Fibroblast of skin of back (primary cell): ENCODE measurements around the gene MTMR2.
"Not testable (repeated sequence)": the region's sequence is repeated elsewhere in the genome, so short reads cannot be mapped to it uniquely, and the experiment has no call there.

Experiments
- DNase-seq: peaks from one replicate; pipeline ENCODE4 v3.0.0-alpha.2; 2013

MTMR2 gene

DNA sequence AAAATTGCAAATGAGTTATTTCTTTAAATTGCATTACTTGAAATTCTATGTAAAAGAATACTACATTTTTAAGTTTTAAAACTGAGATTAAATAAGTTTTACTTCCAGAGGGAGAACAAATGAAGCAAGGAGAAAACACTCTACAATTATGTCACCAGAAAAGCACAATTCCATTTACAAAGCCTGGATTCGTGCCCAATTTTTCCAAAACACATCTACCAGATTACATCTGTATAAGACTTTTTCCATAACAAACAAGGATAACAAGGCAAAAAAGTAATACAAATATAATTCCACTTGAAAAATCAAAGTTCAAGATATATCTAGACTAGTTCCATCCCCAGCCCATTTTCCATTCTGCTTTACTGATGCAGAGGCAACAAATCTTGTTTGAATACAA is 40.5 kb downstream of the MTMR2 start:
- no peak for DNase-seq

DNA sequence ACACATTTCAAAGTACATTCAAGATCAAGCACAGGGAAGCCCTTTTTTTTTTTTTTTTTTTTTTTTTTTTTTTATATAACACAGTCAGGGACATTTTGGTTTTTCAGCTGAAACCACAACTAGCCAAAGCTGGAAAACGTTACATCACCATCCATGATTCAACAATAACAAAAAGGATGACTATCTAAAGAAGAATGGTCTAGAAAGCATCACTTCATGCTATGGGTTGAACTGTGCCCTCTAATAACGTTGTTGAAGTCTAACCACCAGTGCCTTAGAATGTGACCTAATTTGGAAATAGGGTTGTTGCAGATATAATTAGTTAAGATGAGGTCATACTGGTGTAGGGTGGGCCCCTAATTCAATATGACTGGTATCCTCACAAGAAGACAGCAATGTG is 46.6 kb downstream of the MTMR2 start:
- DNase-seq = peak; percentile 99

DNA sequence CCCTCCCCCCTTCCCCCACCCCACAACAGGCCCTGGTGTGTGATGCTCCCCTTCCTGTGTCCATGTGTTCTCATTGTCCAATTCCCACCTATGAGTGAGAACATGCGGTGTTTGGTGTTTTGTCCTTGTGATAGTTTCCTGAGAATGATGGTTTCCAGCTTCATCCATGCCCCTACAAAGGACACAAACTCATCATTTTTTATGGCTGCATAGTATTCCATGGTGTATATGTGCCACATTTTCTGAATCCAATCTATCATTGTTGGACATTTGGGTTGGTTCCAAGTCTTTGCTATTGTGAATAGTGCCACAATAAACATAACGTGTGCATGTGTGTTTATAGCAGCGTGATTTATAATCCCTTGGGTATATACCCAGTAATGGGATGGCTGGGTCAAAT is 53.0 kb downstream of the MTMR2 start:
- not testable (repeated sequence) for DNase-seq

DNA sequence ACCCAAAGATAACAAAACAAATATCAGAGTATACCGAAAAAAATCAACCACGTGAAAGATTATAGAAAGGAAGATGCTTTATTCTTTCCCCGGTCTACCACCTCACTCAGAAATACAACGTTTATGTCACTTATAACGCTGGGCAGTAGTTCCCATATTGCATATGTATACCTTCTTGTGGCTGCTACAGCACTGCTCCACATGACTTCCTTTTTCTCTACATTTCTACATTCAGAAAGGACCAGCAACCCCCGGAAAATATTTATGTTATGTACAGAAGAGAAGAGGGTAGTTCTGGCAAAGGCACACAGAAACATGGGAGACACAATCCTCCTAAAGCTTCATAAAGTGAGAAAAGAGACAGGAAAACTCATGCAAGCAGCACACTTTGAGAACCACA is 56.8 kb downstream of the MTMR2 start:
- no peak for DNase-seq

DNA sequence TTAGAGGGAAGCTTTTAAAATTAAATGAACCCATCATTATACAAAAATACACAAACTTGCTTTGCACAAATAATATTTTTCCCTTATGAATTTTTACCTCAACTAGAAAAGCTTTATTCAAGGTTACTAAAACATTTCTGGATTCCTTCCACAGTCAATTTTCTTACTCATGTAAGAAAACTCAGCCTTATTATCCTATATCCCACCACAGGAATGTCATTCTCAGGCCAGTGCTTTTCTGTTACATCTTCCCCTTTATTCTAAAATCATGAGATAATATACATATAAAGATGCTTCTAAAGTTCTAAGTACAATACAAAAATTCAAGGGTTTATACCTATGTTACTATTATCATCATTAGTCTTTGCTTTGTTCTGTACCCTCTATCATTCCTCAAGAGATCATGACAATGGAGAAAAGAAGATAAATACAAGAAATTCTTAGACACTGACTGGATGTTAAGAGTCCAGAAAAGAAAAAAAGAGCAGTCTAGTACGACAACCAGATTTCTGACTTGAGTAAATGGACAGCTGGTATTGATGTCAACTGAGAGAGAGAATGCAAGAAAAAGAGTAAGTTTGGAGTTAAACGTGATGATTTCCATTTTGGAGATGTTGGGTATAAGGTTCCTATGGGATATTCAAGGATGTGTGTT is 60.3 kb downstream of the MTMR2 start:
- peak; percentile 89 for DNase-seq

DNA sequence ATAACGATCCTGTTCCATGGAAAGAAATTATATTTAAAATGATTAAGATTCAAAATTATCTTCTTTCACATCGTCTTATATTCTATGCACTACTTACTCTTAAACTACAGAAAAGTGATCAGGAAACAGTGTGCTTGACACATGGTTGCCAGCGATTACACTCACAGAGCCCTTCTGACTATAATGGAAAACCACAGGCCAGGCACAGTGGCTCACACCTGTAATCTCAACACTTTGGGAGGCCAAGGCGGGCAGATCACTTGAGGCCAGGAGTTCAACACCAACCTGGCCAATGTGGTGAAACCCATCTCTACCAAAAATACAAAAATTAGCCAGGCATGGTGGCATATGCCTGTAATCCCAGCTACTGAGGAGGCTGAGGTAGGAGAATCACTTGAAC is 63.9 kb downstream of the MTMR2 start:
- DNase-seq = not testable (repeated sequence)

DNA sequence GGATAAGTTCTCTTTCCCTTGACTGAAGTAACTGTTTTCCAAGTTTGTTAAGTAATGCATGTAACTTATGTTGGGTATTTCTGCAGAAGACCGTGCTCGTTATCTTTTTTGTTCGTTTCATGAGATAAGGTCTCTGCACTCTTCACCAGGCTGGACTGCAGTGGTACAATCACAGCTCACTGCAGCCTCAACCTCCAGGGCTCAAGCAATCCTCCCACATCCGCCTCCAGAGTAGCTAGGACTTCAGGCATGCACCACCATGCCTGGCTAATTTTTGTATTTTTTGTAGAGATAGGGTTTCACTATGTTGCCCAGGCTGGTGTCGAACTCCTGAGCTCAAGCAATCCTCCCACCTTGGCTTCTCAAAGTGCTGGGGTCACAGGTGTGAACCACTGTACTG is 69.5 kb downstream of the MTMR2 start:
- DNase-seq = not testable (repeated sequence)

DNA sequence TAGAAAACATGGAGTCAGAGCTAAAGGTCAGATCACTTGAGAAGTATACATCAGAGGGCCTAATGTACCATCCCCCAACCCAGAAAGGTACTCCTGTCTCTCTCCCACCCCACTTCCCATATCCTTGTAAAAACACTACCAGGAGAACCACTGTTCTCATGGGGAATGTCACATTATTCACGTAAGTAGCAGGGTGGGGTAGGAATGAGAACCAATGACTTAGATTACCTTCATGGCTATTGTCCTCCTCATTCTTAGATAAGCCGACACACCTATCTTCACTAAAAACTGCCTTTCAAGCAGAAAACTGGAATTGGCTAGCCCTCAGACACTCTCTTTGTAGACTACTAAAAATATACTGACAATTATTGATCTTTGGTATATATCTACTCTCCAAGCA is 70.0 kb downstream of the MTMR2 start:
- DNase-seq = no peak

DNA sequence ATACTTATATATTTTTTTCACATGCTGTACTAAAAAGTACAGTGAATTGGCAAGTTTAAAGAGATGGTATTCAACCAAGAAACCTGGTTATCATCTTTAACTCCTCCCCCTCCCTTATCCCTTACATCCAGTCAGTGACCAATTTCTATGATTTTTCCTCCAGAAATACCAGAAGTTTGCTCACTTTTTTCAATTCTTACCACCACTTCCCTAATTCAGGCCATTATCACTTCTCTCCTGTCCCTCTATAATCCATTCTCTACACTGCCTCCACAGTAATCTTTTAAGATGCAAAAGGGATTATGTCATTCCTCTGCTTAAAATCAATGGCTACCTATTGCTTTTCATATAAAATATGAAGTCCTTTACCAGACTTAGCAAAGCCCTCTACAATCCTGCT is 70.8 kb downstream of the MTMR2 start:
- DNase-seq = no peak

DNA sequence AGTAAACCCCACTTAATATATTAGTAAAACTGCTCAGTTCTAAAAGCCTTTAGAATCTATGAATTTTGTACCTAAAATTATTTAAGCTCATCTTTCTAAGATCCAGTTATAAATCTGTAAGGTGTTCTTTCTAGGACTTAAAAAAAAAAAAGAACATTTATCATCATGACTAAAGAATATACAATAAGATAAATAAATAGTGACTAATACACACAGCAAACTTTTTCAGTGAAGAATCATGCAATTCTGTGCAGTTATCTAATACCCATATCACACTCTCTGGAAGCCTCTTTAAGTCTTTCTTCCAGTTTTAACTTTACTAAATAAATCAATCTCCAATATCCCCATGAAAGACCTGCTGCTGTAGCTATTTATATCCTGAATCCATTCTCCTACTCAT is 73.8 kb downstream of the MTMR2 start:
- no peak for DNase-seq

DNA sequence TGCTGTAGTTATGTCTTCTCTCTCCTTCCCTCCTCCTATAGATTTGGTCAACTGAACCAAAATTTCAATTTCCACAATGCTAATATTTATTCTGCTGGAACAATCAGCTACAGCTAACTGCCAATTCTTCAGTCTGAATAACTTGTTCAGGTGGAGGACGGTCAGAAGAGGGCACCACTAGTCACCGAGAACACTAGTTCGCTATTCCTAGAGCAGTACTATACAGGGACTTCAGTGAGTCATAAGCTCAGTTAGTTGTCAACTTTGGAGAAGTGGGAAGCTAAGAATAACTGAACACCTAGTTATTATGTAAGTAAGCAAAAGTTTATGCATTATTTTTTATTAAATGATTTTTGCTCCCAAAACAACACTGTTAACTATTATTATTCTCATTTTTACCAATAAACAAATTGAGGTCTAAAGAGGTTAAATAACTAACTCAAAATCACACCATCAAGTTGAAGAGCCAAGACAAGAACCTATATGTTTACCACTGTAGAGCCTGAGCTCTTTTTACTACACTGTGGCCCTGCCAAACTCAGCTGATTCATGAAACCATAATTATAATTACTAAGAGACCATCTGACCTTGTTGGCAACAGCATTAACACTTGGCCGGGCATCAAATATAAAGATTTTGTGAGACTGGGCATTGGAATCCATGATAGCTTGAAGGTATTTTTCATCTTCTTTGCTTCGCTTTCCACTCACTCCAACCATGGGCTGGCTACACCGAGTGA is 74.7 kb downstream of the MTMR2 start:
- DNase-seq = peak; percentile 80

DNA sequence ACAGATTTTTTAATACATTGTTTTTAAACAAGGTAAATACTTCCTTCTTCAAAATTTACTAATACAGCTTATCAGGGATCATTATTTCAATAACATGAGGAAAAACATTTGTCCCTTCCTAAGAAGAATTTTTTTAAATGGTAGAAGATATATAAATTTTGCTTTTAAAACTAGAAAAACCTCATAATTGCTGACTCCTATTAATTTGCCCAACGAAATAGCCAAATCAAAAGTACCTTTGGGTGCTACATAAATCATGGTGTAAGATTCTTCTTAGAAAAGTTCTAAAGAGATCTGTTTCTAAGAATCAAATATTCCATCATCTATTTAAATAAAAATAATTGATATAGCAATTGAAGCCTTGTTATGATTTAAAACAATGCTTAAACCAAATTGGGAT is 78.7 kb downstream of the MTMR2 start:
- no peak for DNase-seq

DNA sequence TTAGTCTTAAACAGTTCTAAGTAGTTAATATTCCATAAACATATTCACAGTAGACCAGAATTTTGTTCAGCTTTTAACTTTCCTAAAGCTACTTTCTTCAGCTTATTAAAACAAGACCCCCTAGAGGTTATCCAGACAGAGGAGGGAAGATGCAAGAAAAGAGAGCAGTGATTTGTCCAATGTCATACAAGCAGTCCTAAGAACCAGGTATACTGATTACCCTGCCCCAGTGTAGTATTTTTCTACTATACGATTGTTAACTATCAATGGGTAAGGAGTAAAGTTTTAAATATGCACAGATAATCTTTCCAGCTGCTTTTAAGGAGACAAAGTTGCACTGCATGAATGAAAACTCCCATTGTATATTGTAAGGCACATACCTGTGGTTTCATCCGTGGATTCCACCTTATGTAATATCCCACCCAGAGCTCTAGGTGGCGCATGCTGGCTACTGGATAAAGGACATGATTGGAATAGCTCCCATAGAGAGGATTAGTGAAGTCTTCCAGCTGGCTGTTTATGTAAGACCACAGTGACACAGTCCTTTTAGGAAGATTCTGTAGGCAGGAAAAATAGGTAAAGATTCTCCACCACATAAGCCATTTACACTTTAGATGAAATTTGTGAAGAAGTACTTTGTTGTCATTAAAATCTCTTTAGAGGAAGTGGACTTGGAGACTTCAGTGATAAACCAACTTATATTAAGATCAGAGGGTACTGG is 88.0 kb downstream of the MTMR2 start:
- DNase-seq = peak; percentile 92

DNA sequence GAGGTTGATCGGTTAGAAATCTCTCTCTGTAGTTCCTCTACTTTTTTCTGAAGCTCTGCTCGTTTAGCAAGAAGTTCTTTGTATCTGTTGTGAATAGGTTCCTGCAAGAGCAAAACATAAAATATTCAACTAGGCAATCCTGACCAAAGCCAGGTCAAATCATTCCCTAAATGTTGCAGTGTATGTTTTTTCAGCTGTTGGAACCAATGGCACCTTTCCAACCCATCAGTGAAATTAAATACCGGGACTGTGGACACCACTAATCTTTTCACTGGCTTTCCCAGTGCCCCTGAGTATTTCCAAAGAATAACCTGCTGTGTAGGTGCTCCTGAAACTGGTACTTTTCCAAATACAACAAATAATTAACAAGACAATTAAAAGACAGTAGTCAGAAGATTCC is 88.6 kb downstream of the MTMR2 start:
- no peak for DNase-seq

DNA sequence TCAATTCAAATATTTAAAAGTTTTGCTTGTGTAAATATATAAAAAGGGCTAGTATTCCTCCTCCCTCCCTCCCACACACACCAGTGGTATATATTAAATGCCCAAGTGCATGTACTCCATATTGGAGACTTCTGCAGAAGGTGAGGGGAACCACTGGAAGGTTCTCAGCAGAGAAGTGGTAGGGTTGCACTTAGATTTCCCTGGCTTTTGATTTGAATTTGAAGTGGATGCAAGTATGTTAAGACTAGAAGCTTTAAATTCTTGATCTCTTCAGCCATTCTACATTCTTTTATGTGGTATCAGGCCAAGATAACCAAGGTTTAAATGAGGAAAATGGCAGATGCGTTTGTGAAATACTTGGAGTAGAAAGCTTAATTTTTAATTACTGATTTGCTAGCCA is 90.5 kb downstream of the MTMR2 start:
- no peak for DNase-seq

DNA sequence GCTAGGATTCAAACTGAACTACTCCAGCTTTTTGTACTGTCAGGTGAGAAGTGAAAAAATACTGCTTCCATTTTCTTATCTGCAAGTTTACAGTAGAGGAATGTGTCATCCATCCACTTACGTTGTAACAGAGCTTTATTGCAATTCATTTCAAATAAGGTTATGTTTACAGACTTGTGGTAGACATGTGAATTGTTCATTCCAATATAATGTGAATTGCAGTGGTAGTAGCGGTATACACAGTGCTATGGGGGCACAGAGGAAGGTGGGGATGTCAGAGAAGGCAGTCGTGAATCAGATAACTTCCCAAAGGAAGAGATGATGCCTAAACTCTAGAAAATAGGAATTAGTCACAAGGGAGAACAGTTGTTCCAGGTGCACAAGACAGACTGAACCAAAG is 91.1 kb downstream of the MTMR2 start:
- DNase-seq = peak; percentile 11

DNA sequence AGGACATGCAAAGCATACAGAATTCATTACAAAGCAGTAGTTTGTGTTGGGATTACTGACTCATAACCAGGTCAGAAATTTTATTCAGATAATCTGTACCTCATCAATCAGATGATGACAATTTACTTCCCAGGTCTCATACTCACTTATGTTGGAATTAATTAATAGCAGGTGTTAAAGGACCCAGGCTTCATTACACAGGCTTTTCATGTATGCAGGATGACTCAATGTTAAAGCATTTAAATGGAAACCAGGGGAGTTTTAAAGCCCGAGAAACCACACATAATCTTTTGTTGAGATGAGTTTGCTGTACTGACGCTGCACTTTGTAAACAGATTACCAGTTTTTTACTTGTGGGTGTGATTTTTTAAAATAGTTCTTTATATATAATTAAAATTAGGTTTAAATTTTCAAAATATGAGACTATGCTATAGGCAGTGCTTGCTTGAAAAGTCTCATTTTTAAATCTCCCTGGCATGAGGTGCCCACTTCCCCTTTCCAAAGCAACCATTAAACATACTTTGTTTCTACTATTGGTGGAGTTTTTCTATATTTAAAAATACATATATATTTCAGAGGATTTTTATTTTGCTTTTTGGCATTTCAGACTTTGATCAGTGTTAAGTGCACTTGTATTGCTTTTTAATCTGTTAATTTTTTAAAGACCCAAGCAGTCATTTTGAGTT is 92.6 kb downstream of the MTMR2 start:
- peak; percentile 85 for DNase-seq

DNA sequence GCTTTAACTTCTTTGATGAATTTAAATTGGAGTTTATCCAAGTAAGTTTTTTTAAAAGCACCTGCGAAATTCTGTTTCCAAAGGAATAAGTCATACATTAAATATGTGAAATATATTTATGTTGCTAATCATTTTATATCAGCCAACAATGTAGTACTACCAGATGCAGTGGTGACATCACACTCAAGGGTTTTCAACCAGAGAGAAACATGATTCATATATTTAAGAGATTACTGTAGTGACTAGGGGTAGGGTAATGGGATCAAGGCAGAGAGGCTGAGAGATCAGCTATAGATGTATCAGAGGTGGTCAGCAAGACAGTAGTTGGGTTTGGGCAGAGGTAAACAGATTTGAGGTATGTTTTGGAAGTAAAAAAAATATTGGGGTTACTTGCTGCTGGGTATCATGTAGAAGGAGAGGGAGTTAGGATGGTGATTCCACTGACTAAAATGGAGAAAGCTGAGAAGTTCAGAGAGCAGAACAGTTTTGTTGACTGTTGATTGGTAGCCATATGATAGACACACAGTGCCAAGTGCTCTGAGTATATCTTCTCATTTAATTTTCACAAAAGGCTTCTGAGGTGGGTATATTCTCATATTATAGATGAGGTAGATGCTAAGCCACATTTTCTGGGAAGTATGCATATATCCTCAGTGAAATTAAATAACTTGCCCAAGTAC is 94.2 kb downstream of the MTMR2 start:
- DNase-seq = peak; percentile 55

DNA sequence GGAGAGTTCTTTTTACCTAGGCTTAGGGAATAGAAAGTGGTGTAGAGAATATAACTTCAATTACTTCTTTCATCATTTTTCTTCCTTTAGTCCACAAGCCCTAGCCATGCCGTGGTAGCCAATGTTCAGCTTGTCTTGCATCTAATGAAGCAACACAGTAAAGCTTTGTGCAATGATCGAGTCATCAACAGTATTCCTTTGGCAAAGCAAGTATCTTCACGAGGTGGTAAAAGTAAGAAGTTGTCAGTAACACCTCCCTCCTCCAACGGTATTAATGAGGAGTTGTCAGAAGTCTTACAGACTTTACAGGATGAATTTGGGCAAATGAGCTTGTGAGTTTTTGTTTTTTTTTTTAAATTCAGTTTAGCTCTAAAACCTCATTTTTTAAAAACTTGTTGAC is 96.2 kb downstream of the MTMR2 start:
- no peak for DNase-seq

DNA sequence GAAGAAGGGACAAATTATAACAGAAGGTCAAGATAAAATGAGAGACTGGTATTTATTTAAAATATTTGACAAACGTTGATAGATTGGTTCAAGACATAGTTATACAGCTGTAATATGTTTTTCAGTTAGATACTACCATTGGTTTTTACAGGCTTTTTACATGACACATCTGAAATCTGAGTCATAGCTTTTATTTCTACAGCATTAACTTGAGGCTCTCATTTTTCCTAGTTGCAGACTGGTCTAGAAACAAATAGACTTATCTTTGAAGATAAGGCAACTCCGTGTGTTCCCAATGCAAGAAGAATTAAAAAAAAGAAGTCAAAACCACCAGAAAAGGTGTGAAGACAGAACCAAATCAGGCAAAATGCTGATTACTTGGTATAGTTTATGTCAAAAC is 102.3 kb downstream of the MTMR2 start:
- DNase-seq = peak; percentile 59

DNA sequence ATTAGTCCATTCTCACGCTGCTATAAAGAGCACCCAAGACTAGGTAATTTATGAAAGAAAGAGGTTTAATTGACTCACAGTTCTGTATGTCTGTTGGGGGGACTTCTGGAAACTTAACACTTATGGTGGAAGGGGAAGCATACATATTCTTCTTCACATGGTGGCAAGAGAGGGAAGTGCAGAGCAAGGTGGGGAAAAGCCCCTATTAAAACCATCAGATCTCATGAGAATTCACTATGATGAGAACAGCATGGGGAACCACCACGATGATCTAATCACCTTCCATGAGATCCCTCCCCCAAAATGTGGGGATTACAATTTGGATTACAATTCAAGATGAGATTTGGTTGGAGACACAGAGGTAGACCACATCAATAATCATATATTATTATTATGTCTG is 107.9 kb downstream of the MTMR2 start:
- DNase-seq = no peak

DNA sequence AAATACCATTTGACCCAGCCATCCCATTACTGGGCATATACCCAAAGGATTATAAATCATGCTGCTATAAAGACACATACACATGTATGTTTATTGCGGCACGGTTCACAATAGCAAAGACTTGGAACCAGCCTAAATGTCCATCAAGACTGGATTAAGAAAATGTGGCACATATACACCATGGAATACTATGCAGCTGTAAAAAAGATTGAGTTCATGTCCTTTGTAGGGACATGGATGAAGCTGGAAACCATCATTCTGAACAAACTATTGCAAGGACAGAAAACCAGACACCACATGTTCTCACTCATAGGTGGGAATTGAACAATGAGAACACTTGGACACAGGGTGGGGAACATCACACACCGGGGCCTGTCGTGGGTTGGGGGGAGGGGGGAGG is 112.9 kb downstream of the MTMR2 start:
- not testable (repeated sequence) for DNase-seq

DNA sequence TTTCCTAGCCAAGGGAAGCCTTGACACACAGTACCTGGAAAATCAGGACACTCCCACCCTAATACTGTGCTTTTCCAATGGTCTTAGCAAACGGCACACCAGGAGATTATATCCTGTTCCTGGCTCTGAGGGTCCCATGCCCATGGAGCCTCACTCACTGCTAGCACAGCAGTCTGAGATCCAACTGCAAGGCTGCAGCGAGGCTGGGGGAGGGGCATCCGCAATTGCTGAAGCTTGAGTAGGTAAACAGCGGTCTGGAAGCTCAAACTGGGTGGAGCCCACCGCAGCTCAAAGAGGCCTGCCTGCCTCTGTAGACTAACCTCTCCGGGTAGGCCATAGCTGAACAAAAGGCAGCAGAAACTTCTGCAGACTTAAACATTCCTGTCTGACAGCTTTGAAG is 117.4 kb downstream of the MTMR2 start:
- DNase-seq = not testable (repeated sequence)
